ENCODE measurements around the gene DNM3.

GRCh38 chr1:172357753-172358385 is 516.6 kb downstream of the DNM3 start:
- TF ChIP-seq, protein P1, sequence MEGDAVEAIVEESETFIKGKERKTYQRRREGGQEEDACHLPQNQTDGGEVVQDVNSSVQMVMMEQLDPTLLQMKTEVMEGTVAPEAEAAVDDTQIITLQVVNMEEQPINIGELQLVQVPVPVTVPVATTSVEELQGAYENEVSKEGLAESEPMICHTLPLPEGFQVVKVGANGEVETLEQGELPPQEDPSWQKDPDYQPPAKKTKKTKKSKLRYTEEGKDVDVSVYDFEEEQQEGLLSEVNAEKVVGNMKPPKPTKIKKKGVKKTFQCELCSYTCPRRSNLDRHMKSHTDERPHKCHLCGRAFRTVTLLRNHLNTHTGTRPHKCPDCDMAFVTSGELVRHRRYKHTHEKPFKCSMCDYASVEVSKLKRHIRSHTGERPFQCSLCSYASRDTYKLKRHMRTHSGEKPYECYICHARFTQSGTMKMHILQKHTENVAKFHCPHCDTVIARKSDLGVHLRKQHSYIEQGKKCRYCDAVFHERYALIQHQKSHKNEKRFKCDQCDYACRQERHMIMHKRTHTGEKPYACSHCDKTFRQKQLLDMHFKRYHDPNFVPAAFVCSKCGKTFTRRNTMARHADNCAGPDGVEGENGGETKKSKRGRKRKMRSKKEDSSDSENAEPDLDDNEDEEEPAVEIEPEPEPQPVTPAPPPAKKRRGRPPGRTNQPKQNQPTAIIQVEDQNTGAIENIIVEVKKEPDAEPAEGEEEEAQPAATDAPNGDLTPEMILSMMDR (IDR thresholded peaks at IDR 0.05), result no peak
- no peak for TF ChIP-seq POLR2AphosphoS5 (IDR thresholded peaks at IDR 0.05)
- TF ChIP-seq EP300 (IDR thresholded peaks at IDR 0.05), result no peak
